ENCODE measurements around the gene SLC1A2.

Gene SLC1A2

DNA sequence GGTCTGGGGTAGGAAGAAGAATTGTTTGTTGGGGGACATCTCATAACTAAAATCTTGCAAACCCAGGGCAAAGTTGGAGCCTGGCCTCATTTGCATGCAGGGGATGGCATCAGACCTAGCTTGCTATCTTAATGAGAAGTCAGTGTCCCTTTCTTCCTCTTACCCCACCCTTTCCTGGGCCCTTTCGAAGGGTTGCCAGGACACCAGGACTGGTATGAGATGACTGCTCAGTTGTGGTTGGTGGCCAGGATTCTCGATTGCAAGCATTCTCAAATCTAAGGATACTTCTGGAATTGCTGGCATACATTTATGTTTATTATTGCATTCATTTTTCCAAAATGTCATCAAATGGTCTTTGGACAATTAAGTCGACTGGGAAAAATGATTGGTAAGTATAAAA lies 131.0 kb downstream of the SLC1A2 start:
- TF ChIP-seq, protein P1, sequence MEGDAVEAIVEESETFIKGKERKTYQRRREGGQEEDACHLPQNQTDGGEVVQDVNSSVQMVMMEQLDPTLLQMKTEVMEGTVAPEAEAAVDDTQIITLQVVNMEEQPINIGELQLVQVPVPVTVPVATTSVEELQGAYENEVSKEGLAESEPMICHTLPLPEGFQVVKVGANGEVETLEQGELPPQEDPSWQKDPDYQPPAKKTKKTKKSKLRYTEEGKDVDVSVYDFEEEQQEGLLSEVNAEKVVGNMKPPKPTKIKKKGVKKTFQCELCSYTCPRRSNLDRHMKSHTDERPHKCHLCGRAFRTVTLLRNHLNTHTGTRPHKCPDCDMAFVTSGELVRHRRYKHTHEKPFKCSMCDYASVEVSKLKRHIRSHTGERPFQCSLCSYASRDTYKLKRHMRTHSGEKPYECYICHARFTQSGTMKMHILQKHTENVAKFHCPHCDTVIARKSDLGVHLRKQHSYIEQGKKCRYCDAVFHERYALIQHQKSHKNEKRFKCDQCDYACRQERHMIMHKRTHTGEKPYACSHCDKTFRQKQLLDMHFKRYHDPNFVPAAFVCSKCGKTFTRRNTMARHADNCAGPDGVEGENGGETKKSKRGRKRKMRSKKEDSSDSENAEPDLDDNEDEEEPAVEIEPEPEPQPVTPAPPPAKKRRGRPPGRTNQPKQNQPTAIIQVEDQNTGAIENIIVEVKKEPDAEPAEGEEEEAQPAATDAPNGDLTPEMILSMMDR (IDR thresholded peaks at IDR 0.05; ENCODE audit: low read depth, low read length) = no peak
- DNase-seq (ENCODE audit: extremely low read depth, low read depth) = no peak

DNA sequence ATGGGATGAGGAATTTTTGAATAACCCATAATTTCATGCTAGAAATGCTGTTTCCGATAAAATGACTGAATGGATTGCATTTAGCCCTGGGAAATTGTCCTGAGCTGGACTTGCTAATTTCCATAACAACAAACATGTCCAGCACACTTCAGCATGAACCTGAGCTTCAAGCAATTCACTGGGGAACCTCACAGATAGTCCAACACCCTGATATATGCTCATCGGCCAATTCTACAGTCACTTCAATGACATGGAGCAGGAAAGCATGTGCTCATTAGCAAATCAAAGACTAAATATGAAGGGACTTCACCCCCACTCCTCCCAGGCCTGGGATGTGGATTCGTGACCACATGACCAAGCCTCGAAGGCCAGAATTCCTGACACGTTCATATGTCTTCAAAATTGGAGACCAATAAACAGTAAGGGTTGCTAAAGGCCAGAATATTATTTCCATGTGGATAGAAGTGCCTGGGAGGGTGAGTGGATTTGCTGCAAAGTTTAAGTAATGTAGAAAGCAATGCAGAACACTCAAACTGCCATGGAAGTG lies 131.9 kb downstream of the SLC1A2 start:
- TF ChIP-seq, protein P1 (IDR thresholded peaks at IDR 0.05; ENCODE audit: low read depth, low read length) = no peak
- DNase-seq (ENCODE audit: extremely low read depth, low read depth) = no peak

DNA sequence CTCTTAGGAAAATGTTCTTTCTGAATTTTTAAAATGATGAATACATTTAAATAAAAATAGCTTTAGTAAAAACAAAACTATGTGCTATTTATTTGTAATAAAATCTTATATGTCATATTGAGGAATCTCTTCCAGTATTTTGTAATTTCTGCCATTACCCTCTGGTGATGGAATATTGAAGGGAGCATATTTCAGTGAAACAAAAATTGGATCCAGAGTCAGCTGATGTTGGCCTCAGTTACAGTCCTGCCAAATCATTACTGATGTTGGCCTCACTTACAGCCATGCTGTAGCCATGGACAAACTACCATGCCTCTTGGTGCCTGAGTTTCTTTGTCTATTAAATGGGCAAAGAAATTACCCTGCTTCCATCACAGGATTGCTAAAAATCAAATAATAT lies 133.2 kb downstream of the SLC1A2 start:
- TF ChIP-seq, protein P1 (IDR thresholded peaks at IDR 0.05; ENCODE audit: low read depth, low read length) = no peak
- DNase-seq (ENCODE audit: extremely low read depth, low read depth) = no peak

GRCh38 chr11:35285471-35285870 lies 133.9 kb downstream of the SLC1A2 start:
- TF ChIP-seq, protein P1 (IDR thresholded peaks at IDR 0.05; ENCODE audit: low read depth, low read length) = no peak
- no peak for DNase-seq (ENCODE audit: extremely low read depth, low read depth)

- TF ChIP-seq, protein P1 (IDR thresholded peaks at IDR 0.05; ENCODE audit: low read depth, low read length) = no peak
- no peak for DNase-seq (ENCODE audit: extremely low read depth, low read depth)
Observed at GRCh38 chr11:35282221-35282882, 137.0 kb downstream of the SLC1A2 start.

GRCh38 chr11:35281169-35281688 lies 138.1 kb downstream of the SLC1A2 start:
- DNase-seq (ENCODE audit: extremely low read depth, low read depth) = no peak
- TF ChIP-seq, protein P1 (IDR thresholded peaks at IDR 0.05; ENCODE audit: low read depth, low read length) = no peak

- DNase-seq (ENCODE audit: extremely low read depth, low read depth) = no peak
- TF ChIP-seq, protein P1 (IDR thresholded peaks at IDR 0.05; ENCODE audit: low read depth, low read length) = no peak
Observed at GRCh38 chr11:35280727-35281126, 138.6 kb downstream of the SLC1A2 start.

Measured in AG09319 (cell line).